ENCODE results near the gene RTN1.

RTN1 gene

DNA sequence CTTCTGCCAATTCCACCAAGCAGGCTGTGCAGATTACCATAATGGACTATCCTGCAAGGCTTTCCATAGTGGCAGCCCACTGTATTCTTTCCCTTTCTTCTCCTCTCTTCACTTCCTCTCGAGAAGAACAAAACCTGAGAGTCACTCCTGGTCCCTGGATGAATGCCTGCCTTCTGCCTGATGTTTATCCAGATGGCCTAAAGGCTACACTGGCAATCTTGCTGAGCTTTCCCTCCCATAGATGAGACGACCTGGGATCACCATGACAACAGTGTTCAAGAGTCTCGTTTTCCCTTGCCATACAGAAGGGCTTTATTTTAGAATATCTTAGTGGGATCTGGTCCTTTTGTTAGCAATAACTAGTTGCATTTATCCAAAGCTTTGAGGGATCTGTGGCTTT, 142.3 kb downstream of the RTN1 start:
- Histone ChIP-seq H3K4me3 (no peak overlapping the region), H3K27ac (no peak overlapping the region)

DNA sequence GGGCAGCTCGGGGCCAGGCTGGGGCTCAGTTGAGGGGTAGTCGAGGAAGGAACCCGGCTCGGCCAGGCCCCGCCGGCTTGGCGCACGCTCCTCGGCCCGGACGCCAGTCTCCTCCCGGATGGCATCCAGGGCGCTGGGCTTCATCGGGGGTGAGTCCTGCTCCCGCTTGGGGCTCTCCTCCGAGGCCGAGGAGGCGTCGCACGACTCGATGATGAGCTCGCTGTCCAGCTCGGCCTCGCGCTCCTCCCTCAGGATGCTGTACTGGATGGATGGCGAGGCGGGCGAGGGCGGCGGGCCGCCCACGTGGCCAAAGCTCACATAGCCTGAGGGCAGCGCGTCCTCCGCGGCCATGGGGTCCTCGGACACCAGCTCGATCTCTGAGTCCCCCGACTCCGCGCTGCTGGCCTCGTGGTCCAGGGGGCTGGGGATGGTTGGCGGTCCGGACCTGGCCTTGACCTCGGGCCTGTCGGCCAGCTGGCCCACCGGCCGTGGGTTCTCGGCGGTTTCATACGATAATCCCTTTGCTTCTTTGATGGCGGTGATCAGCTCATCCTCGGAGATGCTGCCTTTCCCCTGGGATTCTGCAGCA, 143.4 kb downstream of the RTN1 start:
- no peak overlapping the region for H3K27ac ChIP-seq
- H3K4me3 ChIP-seq, result no peak overlapping the region

DNA sequence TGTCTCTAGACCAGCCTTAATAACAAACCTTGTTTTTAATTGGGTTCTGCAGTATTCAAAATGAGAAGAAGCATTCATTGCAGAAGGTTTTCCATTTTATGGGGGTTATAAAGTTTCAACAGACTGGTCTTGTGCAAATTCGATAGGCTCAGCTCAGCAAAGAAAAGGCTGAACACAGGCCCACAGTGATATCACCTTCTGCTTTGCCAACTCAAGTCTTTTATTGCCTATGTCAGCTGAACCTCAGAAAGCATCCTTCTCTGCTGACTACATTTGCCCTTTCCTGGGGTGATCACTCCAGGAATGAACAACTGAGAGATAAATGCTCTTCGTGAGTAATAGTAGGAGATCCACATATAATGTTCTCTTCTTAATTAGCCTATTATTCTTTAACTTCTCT, 159.5 kb downstream of the RTN1 start:
- Histone ChIP-seq H3K4me3 (no peak overlapping the region), H3K27ac (no peak overlapping the region)

DNA sequence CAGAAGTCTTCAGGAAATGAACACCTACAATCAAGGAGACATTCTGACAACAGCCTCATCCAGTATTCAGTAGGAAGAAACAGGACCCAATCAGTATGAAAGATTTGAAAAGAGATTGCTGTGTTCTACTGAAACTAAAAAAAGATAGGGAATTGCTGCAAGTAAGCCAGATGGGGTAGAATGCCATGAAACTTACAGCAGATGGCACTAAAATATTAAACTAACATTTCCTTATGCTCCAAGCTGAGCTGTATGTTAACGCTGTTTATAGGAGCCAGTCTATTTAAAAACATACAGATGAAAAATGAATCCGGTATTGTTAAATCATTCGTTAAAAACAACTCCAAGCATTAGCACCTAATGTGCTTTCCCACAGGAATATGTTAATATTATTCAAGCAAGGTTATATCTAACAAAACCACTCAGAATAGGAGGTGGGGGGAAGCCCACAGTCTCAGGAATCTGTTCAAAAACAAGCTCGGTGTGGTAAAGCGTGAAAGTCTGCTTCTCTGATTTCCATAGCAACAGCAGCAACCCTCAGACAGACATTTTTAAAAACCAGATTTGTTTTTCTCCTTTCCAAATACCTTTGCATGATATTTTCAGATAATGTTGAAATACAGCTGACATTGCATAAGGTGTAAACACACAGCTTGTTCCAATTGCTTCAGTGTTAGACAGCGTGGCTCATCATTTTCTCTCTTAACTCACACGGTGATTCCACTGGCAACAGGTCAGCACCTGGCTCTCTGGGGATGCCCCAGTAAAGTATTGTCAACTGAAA, 162.6 kb downstream of the RTN1 start:
- H3K27ac ChIP-seq, result no peak overlapping the region
- no peak overlapping the region for H3K4me3 ChIP-seq

DNA sequence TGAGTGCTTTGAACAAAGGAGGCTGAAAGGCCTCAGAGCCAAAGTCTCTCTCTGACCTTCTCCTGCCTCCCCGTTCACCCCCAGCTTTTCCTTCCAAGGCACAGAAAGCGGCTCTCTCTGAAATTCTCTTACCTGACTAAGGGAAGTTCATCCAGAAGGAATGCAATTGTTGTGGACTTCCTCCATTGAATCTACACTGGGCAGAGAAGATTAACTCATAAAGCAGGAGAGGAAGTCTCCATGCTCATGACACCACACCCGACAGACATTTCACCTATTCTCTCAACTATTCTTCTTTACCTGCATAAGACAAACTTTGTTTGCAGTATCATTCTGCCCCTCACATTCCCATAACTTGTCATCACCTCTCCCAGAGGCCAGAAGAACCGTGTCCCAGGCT, 164.7 kb downstream of the RTN1 start:
- no peak overlapping the region for H3K4me3 ChIP-seq

DNA sequence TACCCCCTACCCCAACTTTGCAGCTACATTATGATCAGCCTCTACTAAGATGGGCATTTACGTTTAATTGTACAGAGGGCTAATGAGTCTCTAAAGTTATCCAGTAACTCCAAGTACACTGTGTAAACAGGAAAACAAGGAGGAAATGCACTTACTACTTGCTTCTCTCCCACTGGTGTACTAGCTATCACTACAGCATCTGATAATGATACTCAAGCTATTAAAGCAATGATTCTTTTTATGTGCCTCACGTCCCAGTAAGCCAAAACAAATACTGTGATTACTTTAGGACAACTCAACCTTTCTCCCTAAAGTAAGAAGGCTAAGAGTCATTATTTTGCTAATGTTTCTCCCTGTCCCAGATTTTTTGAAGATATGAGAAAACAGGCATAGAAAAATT, 165.3 kb downstream of the RTN1 start:
- Histone ChIP-seq H3K4me3 (no peak overlapping the region), H3K27ac (no peak overlapping the region)

More for the DNA sequence above, 164.7 kb downstream of the RTN1 start:
- H3K27ac ChIP-seq, result no peak overlapping the region

DNA sequence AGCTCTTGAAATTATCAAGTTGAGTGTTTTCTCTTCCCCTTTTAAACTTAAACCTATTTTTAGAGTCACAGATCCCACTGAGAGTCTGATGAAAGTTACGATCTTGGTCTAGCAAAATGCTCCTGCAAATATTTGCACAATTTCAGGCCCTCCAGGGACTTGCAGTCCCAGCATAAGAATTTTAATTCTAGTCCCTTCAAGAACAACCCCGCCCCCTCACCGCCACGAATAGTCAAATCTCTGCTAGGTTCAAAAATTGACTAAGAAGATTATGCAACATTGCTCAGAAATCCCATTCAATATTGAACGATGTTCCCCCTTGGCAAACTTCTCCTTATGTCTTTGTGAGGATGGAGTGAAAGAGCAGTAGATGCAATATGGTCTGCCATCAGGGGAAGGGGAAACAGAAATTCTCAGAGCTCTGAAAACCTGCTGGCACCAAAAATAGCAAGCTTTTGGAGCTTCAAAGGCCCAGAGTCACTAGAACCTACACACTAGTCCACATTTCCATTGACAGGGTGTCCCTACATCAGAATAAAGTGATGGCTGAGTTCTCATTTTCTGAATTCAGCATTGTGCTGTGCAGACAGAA, 166.4 kb downstream of the RTN1 start:
- Histone ChIP-seq H3K4me3 (no peak overlapping the region), H3K27ac (no peak overlapping the region)

DNA sequence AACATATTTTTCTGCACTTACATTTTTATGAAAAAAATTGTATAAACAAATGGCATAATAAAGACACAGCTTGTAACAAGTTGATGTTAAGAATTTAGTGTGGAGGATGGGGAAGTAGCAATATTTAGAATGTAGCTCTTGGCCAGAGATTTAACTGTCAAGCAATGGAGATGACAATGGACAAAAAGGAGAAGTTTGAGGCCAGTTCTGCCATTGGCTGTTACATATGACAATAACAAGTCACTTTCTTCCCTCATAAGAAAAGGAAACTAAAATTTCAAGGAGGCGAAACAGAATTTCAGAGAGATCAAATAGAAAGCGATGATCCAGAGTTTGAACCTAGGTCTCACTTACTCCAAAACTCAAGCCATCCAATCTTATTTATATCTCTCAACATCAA, 171.1 kb downstream of the RTN1 start:
- Histone ChIP-seq H3K27ac (no peak overlapping the region), H3K4me3 (no peak overlapping the region)

DNA sequence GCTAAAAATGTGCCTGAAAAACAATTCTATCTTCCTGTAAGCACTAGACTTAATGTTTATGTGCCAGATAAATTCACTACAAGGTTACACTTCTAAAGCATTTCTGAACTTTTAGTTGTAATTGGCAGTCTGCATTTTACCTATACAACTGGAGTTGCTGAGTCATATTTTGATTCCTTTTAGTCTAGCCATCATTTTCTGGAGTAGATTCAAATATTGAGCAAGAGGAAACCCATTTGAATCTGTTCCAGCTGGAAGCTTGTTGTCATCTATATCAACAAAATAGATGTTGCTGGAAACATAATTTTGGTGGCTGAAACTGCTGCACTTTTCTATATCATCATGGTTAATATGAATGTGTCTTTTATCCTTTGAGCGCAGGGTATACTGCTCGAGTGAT, 171.8 kb downstream of the RTN1 start:
- no peak overlapping the region for H3K27ac ChIP-seq
- no peak overlapping the region for H3K4me3 ChIP-seq

DNA sequence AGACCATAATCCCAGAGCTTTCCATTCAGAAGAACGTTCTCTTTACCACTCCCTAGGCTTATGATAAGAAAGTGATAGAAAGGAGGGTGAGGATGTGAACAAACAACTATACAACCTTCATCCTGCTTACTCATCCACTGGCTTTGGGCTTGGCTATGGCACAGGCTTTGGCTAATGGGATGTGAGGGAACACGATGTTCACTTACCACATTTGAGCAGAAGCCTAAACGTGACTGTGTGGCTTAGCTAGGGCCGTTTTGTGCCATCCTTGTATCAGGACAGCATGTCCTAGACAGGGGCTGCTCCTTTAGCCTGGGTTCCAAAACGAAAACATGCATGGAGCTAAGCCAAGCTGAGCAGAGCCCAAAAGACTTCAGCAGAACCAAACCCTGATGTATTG, 175.4 kb downstream of the RTN1 start:
- Histone ChIP-seq H3K4me3 (no peak overlapping the region), H3K27ac (no peak overlapping the region)

DNA sequence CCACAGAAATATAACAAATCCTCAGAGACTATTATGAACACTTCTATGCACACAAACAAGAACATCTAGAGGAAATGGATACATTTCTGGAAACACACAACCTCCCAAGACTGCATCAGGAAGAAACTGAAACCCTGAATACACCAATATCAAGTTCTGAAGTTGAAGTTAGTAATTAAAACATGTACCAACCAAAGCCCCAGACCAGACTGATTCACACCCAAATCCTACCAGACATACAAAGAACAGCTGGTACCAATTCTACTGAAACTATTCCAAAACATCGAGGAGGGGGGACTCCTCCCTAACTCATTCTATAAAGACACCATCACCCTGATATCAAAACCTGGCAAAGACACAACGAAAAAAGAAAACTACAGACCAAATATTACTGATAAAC, 179.3 kb downstream of the RTN1 start:
- Histone ChIP-seq H3K27ac (no peak overlapping the region), H3K4me3 (no peak overlapping the region)

DNA sequence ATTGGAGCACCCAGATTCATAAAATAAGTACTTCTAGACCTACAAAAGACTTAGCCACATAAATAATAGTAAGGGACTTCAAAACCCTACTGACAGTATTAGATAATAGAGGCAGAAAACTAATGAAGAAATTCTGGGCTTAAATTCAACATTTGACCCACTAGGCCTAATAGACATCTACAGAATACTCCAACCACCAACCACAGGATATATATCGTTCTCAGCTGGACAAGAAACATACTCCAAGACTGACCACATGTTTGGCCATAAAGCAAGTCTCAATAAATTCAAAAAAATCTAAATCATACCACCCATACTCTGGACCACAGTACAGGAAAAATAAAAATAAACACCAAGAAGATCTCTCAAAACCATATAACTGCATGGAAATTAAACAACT, 180.2 kb downstream of the RTN1 start:
- Histone ChIP-seq H3K27ac (no peak overlapping the region), H3K4me3 (no peak overlapping the region)

DNA sequence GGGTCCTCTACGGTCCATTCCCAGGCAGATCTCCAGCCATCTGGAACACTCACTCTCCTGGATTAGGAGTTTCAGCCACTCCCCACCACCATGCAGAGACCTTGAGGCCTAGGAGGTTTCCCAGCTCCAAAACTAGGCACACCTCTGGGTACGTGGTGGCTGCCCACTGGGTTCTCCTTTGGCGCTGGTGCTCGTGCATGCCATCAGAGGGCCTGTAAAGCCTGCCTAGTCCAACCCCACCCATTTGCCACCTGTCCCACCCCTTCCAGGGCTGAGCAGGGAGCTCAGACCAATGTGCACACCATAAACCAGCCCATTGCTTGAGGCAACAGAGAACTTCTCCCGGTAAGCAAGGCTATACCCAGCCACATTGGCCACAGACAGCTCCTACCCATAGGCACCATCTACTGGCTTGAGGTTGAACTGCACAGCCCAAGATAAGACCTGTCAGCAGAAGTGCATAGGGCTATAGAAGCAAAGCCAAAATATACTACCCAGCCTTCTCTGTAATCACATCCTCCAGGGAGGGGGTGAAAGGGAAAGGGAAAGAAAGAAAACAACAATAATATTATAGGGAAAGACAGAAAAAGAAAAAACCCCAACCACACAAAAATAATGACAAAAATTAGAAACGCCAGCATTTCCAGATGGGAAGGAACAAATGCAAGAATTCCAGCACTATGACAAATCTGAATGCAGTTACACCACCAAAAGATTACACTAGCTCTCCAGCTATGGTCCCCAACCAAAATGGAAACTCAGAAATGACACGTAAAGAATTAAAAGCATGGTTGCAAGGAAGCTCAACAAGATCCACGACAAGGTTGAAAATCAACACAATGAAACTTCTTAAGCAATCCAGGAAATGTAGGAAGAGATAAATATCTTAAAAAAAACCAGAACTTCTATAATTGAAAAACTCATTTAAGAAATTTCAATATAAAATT, 182.1 kb downstream of the RTN1 start:
- Histone ChIP-seq H3K4me3 (no peak overlapping the region), H3K27ac (no peak overlapping the region)

DNA sequence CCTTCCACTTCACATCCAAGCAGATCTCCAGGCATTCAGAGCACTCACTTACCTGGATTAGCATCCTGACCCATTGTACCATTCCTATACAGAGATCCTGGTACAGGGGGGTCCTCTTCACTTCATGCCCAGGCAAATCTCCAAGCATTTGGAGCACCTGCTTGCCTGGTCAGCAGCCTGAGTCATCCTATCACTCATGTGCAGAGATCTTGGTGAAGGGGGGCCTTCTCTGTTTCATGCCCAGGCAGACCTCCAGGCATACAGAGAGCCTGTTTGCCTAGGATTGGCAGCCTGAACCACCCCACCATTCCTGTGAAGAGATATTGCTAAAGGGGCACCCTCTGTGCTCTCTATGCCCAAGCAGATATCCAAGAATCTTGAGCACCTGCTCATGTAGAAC, 182.9 kb downstream of the RTN1 start:
- no peak overlapping the region for H3K27ac ChIP-seq
- no peak overlapping the region for H3K4me3 ChIP-seq

DNA sequence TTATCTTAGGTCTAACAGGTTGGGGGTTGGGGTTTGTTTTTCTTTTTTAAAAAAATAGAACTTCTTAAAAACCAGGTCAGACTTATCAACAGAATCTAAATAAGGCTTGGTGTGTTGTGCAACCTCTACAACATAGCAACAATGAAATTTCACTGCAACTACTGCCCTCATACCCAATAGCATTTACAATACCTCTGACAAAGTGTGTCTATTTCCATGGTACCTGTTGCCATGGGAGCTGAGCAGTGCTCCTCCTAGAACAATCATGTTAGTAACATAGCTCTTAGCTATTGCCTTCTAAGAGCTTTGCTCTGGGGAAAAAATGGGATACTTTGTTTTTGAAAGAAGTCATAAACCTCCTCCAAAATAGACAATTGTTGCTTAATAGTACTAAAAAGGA, 190.7 kb downstream of the RTN1 start:
- Histone ChIP-seq H3K4me3 (no peak overlapping the region), H3K27ac (no peak overlapping the region)

DNA sequence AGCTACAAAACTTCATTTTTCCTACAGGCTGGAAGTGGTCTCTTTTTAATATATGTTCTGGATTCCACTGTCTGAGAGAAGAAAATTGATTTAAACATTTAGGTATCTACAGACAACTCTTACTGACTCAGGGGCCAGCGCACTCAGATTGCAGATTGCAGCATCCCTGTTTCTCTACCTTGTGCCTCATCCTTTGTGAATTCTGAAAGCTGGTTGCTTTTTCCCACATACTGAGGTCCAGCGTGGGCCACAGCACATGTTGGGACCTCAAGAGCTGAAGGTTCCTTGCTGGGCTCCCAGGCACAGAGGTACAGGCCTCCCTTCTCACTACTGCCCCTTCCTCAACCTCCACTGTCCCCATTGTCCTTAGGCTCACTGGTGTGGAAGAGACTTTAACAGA, 192.2 kb downstream of the RTN1 start:
- Histone ChIP-seq H3K4me3 (no peak overlapping the region), H3K27ac (no peak overlapping the region)

DNA sequence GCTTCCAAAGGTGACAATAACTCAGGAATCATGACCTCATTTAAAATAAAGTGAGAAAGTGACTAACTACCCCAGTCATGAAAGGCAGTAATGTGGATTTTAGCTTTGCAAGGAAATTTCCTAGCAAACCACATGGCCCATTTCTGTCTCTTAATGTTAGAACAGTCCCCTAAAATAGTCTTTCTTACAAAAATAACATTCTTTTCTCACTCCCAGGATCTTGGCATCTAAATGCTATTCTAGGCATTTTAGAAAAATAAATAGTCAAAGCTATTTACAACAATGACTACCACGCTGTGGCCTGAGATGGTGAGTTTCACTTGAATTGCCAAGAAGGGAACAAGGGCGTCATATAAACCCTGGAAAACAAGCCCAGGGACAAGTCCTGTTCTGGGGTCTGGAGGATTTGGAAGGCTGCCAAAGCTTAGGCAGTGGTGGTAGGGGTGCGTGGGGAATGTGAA, 192.8 kb downstream of the RTN1 start:
- no peak overlapping the region for H3K27ac ChIP-seq
- no peak overlapping the region for H3K4me3 ChIP-seq

DNA sequence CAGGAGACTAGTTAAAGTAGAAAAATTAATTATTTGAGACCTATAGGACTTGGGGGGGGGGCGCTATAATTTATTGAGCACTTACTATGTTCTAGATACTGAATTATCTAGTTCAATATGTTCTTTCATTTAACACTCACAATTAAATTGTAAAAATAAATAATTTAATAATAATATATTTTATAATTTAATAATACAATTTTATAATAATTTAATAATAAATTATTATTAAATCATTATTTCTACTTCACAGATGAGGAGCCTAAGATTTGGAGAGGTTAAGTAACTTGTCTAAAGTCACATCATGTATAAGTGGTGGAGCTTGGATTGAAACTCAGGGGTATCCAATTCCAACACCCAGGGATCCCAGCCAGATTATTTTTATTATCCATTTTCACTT, 195.2 kb downstream of the RTN1 start:
- no peak overlapping the region for H3K4me3 ChIP-seq
- no peak overlapping the region for H3K27ac ChIP-seq

DNA sequence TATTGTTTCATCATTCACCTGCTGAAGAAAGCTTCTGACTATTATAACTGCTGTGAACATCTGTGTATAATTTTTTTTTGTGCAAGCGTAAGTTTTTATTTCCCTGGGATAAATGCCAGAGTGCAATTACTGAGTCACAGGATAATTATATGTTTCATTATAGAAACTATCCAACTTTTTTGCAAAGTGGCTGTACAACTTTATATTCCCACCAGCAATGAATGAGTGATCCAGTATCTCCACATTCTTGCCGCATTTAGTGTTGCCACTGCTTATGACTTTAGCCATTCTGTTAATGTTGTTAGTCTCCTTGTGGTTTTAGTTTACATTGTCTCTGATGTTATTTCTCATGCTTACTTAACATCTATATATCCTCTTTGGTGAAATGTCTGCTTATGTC, 205.8 kb downstream of the RTN1 start:
- no peak overlapping the region for H3K4me3 ChIP-seq
- no peak overlapping the region for H3K27ac ChIP-seq

DNA sequence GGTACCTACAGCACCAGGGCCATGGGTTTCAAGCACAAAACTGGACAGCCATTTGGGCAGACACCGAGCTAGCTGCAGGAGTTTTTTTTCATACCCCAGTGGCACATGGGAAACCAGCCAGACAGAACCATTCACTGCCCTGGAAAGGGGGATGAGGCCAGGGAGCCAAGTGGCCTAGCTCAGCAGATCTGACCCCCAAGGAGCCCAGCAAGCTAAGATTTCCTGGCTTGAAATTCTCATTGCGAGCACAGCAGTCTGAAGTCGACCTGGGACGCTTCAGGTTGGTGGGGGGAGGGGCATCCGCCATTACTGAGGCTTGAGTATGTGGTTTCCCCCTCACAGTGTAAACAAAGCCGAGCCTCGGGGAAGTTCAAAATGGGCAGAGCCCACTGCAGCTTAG, 212.8 kb downstream of the RTN1 start:
- no peak overlapping the region for H3K27ac ChIP-seq
- H3K4me3 ChIP-seq, result no peak overlapping the region

Measured in skin epidermis (tissue), 12 donors.